Putamen (tissue), 1 donor: ENCODE data around the gene PPP2R1A.
A peak's percentile ranks its signal among the peaks of the same experiment; 100 is the strongest.
"Not testable (repeated sequence)": the region's sequence is repeated elsewhere in the genome, so short reads cannot be mapped to it uniquely, and the experiment has no call there.

ENCODE experiments used
- DNase-seq: peaks from one replicate; pipeline ENCODE4 v3.0.0-alpha.2; 2016; ENCODE audit warnings: low spot score

Gene PPP2R1A

DNA sequence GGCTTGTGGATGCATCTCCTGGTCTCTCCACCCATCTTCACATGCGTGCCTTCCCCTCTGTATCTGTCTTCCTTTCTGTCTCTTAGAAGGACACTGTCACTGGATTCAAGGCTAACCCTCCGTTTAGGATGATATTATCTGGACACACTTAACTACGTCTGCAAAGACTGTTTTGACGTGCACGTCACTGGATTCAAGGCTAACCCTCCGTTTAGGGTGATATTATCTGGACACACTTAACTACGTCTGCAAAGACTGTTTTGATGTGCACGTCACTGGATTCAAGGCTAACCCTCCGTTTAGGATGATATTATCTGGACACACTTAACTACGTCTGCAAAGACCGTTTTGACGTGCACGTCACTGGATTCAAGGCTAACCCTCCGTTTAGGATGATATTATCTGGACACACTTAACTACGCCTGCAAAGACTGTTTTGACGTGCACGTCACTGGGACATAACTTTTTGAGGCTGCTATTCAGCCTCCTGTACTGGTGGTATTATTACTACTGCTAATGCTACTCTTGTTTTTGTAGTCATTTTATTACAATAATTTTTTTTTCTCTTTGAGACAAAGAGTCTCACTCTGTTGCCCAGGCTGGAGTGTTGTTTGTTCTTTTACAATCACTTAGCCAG is 11.0 kb downstream of the PPP2R1A start:
- DNase-seq = not testable (repeated sequence)

DNA sequence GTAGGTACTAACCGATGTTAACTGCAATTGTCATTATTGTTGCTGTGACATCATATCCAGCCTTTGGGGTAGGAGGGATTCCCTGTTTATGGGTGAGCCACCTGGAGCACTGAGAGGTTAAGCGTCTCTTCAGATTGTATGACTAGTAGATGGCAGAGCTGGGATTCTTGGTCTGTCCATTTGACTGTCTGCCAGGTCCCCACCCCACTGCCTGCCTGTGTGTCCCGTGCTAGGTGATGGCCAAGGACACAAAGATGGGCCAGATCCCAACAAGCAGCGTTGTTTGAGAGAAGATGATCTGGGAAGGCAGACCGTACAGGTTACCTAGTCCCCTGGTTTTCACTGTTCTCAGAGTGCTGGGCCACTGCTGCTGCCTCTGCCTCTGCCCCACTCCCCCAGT is 16.6 kb downstream of the PPP2R1A start:
- no peak for DNase-seq

DNA sequence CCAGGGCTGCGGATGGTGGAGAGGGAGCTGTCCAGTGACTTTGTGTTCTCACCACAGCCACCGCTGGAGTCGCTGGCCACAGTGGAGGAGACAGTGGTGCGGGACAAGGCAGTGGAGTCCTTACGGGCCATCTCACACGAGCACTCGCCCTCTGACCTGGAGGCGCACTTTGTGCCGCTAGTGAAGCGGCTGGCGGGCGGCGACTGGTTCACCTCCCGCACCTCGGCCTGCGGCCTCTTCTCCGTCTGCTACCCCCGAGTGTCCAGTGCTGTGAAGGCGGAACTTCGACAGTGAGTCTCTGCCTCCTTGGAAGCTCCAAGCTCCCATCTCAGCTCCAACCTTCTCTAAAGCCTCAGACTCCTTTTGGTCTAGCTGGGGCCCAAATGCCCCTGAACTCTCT is 21.4 kb downstream of the PPP2R1A start:
- DNase-seq = no peak

DNA sequence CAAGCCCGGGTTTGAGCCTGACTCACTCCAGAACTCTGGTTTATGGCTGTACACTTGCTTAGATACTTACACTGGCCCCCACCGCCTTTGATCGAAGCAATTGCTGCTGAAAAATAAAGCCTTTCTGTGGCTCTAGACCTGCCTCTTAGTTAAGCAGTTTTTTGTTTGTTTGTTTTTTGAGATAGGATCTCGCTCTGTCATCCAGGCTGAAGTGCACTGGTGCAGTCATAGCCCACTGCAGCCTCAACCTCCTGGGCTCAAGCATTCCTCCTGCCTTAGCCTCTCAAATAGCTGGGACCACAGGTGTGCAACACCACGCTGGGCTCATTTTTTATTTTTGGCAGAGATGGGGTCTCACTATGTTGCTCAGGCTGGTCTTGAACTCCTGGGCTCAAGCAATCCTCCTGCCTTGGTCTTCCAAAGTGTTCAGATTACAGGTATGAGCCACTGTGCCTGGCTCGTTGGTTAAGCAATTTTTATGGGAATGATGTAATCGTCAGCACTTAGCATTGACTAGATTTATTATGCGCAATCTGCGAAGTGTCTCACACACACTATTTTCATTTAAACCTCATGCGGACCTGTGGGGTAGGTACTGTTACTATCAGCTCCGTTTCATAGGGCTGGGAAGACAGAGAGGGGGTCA is 22.2 kb downstream of the PPP2R1A start:
- DNase-seq = no peak

DNA sequence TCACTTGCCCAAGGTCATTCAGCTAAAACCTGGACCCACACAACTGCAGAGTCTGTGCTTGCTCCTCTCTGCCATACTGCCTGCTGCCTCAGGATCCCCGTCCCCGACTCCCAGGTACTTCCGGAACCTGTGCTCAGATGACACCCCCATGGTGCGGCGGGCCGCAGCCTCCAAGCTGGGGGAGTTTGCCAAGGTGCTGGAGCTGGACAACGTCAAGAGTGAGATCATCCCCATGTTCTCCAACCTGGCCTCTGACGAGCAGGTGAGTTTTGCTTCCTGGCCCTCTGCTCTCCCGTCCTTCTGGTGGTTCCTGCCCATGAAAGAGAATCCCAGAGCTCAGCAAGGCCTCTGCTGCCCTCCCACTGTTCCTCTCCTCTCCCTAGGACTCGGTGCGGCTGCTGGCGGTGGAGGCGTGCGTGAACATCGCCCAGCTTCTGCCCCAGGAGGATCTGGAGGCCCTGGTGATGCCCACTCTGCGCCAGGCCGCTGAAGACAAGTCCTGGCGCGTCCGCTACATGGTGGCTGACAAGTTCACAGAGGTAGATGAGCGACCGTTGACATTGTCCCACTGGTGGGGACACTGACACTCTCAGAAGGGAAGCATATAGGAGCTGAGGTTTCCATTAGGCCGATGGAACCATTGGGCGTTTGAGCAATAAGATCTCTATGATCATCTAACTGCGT is 22.9 kb downstream of the PPP2R1A start:
- DNase-seq = no peak

DNA sequence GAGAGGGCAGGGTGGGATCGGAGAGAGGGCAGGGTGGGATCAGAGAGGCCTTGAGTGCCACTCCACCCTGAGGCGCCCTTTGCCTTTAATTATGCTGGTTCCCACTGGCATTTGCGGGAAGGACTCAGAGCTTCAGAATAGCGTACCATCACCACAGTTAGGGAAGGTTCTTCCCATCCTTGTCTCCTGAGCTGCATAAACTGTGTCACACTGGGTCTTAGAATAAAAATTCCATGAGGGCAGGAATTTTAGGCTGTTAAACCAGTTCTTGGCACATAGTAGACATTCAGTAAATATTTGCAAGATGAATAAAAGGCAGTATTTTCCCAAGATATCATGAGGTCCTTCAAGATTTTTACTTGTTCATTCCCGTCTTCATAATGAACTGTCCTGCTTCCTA is 24.4 kb downstream of the PPP2R1A start:
- DNase-seq = no peak

DNA sequence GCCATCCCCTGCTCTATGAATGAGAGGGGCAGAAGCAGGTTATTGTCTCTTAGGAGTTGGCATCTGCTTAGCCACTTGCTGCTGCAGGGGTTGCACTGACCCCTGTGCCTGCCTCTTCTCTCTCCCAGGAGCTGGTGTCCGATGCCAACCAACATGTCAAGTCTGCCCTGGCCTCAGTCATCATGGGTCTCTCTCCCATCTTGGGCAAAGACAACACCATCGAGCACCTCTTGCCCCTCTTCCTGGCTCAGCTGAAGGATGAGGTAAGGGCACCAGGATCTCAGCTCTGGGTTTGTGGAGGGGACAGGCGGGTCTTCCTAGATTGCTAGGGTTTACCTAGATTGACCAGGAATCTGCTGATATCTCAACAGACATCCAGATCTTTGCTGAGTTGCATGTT is 26.5 kb downstream of the PPP2R1A start:
- DNase-seq = no peak

DNA sequence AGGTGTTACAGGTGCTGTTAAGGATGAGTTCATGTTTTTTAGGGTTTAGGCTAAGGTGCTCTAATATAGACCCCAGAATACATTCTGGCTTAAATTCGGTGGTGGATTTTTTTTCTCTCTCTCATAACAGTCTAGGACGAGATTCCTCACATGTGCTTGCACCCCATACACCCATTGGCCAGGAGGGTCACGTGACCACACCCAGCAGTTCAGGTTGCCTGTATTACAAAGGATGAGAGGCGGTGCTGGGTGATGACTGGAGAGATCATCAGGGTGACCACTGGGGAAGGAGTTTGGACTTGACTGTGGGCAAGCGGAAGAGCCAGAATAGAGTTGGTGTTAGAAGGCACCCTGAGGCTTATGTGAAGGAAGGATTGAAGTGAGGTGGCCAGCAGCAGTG is 27.7 kb downstream of the PPP2R1A start:
- no peak for DNase-seq

DNA sequence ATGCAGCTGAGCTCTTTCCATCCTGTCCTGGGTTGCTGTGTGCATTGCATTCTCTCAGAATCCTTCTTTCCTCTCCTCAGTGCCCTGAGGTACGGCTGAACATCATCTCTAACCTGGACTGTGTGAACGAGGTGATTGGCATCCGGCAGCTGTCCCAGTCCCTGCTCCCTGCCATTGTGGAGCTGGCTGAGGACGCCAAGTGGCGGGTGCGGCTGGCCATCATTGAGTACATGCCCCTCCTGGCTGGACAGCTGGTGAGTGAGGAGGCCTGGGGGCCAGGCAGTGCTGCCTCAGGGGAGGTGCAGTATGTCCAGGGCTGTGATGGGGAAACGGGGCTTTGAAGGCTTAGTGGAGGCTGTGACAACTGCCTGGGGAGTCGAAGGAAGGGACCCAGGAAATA is 29.8 kb downstream of the PPP2R1A start:
- no peak for DNase-seq

DNA sequence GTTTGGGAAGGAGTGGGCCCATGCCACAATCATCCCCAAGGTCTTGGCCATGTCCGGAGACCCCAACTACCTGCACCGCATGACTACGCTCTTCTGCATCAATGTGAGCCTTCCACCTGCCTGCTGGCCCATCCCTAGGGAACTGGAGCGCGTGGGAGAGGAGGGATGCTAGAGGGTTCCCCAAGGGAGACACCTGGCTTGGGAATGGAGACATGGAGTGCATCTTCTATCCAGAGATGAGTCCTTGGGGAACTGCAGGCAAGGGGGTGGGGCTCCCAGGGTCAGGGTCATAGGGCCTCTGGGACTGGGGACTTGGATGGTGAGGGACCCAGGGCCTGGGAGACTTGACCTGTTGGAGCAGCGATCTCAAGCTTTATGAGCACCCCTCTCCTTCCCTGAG is 31.2 kb downstream of the PPP2R1A start:
- DNase-seq = no peak

DNA sequence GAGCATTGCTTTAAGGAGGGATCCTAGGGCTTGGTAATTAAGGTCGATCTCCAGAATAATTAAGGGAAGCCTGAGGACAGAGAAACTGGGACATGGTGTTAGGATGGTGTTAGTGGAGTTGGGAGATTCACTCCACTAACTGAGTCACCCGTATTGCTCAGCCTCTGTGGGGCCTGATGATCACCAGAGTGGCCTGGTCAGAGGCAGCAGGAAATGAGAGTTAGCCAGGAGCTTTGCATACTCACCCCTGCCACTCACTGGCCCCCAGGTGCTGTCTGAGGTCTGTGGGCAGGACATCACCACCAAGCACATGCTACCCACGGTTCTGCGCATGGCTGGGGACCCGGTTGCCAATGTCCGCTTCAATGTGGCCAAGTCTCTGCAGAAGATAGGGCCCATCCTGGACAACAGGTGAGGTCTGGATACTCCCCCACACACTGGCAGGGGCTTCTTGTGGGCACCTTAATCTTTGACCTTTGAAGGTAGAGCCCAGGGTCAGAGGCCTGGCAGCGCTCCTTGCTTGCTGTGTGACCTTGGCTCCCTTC is 32.1 kb downstream of the PPP2R1A start:
- no peak for DNase-seq

DNA sequence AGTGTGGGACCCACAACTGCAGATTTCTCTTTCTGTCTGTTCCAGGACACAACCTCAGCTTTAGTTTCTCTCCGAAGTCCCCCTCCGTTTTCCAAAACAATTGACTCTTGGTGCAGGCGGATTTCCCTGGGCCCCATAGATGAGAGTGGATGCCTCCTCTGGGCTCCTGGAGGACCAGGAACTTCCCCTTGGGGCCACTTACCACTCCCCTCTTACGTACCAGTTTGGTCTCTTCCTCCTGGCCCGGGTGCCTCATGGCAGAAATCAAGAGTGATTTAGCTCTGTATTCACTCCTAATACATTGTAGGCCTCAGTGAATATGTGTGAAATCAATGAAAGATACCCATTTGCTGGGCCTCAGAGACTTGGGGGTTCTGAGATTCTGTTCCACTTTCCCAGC is 34.4 kb downstream of the PPP2R1A start:
- no peak for DNase-seq

DNA sequence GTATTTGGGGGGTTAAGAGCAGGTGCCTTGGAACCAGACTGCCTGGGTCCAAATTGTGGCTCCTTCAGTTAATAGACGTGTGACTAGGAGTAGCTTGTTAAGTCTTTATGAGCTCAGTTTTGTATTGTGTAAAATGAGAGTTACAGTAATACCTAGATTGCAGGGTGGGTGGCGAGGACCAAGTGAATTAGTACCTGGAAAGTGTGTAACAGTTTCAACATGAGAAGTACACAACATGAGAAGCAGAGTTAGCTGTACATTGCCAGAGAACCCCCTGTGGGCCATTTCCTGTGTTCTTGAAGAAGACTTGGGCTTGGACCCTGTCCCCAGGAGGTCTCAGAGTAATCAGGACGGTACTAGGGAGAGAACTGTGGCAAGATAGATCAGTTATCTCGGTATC is 36.8 kb downstream of the PPP2R1A start:
- DNase-seq = no peak

DNA sequence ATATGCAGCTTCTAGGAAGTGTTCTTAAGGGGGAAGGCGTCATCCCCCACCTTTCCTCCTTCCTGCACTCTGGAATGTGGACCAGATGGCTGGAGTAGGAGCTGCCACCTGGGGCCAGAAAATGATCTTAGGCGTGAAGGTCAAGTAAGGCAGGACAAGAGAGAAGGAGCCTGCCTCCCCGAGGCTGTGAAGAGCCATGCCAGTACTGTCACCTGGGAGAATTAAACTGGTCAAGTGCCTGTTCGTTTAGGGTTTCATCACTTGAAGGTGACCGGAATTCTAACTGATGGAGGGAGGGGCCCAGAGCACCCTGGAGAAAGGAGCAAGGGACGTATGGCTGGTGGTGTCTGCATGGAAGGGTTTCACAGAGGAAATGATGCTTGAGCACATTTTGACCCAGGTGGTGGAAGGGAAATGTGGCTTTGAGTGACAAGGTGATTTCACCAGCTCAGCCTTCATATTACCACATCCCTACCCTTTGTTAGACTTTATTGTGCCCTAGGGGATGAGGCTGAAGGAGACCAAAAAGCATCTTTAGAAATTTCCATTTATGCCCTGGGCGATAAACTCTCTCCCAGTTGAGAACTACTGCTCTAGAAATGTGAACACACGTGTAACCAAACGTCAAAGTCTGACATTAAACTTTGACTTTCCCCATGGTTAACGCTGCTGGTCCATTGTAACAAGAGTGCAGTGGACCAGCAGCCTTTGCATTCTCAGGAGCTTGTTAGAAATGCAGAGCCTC is 37.5 kb downstream of the PPP2R1A start:
- DNase-seq = no peak

DNA sequence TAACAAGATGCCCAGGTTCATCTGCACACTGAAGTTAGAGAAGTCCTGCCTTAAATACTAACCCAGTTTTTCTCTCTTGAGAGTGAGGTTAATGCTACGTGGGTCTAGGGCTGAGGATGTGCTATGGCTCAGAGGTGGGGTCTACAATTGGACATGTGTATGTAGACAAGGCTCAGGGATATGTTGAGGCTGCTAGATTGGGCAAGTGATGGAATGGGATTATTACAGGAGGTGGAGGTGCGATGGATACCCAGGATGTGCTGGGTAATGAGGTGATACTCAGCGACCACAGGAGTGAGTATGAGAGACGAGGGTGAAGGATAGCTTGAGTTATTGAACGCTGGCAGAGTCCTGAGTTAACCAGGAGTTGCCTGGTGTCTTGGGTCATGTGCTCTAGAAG is 38.1 kb downstream of the PPP2R1A start:
- no peak for DNase-seq

DNA sequence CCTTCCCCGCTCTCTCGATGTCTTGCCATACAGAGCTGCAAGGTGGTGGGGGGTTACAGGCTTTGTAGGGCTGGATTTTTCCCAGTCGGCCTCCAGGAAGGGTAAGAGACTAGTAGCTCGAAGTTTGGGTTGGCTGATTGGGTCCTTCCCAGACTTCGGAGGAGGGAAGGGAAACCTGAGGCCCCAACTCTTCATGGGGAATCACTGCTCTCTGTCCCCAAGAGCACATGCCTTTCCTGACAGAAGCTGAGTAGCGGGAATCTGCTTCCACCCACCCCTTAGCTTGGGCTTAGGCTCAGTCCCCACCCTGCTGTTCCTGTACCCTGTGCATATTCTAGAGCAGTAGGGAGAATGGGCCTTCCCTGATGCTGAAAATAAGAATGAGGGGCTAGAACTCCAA is 39.7 kb downstream of the PPP2R1A start:
- no peak for DNase-seq

DNA sequence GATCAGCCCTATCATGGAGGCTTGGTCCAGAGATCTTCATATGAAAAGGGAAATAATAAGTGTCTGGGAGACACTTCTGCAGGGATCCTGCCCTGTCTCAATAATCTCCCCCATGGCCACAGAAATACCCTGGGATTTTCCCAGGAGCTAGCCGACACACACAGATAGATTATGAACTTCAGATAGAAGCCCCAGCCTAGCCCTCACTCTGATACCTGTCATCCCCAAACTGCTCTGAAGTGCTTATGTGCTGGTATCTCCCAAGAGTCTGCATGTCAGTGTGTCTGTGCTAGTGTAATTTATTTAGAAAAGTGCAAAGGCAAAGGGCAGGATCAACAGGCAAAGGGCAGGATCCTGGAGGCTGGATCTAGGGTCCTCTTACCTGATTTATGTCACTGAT is 40.8 kb downstream of the PPP2R1A start:
- no peak for DNase-seq

DNA sequence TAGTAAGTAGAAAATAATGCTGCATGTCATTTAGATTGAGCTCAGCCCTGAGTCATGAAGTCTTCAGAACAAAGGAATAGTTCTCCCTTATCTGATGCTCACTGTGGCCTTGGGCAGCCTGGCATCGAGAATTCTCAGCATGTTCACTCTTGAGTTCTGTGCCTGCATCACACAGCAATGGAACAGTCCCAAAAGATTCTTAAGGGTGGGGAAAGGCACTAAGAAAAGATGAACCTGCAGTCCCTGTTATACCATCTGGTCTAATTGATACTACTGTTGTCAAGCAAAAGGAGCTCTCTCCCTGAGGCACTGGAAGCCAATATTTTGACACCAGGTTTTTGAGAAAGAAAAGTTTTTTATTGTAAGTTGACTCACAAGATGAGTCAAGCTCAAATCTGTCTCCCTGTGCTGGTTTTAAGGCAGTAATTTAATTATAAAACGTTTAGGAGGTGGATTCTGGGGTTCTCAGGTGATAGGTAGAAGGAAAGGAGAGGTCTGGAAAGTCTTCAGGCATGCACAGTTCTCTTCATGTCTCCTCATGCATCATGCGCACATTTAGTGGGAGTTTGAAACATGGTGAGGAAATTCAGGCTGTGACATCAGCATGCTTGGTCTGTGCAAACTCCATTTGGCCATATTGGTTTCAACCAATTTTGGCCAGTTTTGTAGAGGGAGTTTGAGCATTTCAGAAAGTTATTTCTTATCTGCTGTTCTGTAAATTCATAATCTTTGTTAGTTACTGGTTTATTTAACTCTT is 41.5 kb downstream of the PPP2R1A start:
- DNase-seq = no peak

DNA sequence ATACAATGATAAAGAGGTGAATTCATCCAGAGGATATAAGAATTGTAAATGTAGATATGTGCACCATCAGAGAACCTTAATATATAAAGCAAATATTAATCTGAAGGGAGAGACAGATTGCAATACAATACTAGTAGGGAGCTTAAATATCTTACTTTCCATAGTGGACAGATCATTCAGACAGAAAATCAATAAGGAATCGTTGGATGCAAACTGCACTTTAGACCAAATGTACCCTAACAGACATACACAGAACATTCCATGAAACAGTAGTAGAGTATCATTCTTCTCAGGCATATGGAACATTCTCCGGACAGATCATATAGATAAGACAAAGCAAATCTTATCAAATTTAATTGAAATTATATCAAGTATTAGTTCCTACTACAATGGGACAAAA is 44.6 kb downstream of the PPP2R1A start:
- DNase-seq = no peak

DNA sequence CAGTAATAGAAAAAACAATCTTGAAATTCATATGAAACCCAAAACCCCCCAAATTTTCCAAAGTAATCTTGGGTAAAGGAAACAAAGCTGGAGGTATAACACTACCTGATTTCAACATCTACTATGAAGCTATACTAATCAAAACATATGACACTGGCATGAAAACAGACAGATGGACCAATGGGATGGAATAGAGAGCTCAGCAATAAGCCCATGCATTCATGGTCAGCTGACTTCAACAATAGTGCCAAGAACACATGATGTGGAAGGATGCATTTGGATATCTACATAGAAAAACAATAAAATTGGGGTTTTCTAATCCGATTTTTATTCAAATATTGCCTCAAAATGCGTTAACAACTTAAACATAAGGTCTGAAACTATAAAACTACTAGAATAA is 47.3 kb downstream of the PPP2R1A start:
- DNase-seq = no peak

DNA sequence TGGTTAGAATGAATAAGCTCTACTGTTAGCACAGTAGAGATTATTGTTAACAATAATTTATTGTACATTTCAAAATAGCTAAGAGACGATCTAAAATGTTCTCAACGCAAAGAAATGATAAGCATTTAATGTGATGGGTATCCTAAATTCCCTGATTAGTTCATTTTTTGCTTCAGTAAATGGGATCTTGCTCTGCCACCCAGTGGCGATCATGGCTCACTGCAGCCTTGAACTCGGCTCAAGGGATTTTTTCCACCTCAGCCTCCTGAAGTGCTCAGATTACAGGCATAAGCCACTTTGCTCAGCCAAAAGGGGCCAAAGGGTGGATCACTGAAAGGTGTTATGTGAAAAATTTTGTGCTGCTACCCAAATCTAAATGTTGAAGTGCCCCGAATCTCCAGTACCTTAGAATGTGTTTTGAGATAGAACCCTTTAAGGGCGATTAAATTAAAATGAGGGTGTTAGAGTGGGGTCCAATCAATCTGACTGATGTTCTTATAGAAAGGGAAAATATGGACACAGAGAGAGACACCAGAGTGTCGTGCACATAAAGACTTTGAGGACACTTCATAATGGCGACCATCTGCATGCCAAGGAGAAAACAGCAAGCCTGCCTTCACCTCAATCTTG is 48.0 kb downstream of the PPP2R1A start:
- DNase-seq = peak; percentile 60
